ENCODE results near the gene FRAS1. TPM values are rescaled to one million over a fixed set of nuclear protein-coding genes. Genes with fewer than 3 reads are reported as not detected.

The FRAS1 gene
- total and polyA plus RNA-seq, 2 donors (not counting 1 experiment from before 2014, with no cell fraction given) = 0.03 to 0.12 TPM

GRCh38 chr4:78533854-78534253 is 476.7 kb downstream of the FRAS1 start:
- H3K27me3 Mint-ChIP-seq = peaks cover 3% of the 10 kb centered on the region
- no peak overlapping the region for H3K4me2 ChIP-seq (replicated peaks; ENCODE audit: low read depth, low read length, poor library complexity, severe bottlenecking)
- ChIA-PET CTCF (no interaction called here), POLR2A (no interaction called here)
- peaks cover 0 to 6% (median 0%) of the 10 kb centered on the region in 4 experiments for H3K27me3 ChIP-seq (replicated peaks in 1 of 4; ENCODE audit: control extremely low read depth in 1 of 4, control insufficient read depth in 3 of 4, insufficient read depth in 4 of 4, low read length in 3 of 4)
- H3K4me1 Mint-ChIP-seq = no peaks in the 10 kb centered on the region
- no peak overlapping the region for H3K27ac ChIP-seq (ENCODE audit: low read length in 2 of 2)
- intact Hi-C loops (cut with micrococcal nuclease) = no loop called here
- no peaks in the 10 kb centered on the region for H3K79me2 ChIP-seq (ENCODE audit: control insufficient read depth, insufficient read depth, low read length)
- no peak for TF ChIP-seq EZH2 (IDR thresholded peaks at IDR 0.05; ENCODE audit: borderline replicate concordance, insufficient read depth, low read depth, low read length, poor library complexity, severe bottlenecking)
- no peak for TF ChIP-seq CTCF (IDR thresholded peaks at IDR 0.05)
- ATAC-seq (ENCODE audit: low read depth) (no peak), DNase-seq (no peak)
- no peaks in the 10 kb centered on the region for H3K36me3 ChIP-seq (replicated peaks in 1 of 2; ENCODE audit: control extremely low read depth in 1 of 2, control insufficient read depth in 1 of 2, extremely low read depth in 1 of 2, insufficient read depth in 2 of 2, low read length in 1 of 2)
- no peak overlapping the region for H3K9ac ChIP-seq (ENCODE audit: low read length)
- peaks cover 0 to 1% (median 0%) of the 10 kb centered on the region in 3 donors for H3K9me3 ChIP-seq (ENCODE audit: control extremely low read depth in 1 of 3, control insufficient read depth in 2 of 3, insufficient read depth in 1 of 3, low read length in 2 of 3)
- H2AFZ ChIP-seq (ENCODE audit: insufficient read depth, low read depth, low read length, poor library complexity, severe bottlenecking) = no peak overlapping the region
- no peak overlapping the region for H3K4me3 Mint-ChIP-seq
- H4K20me1 ChIP-seq (ENCODE audit: control insufficient read depth, insufficient read depth, low read length, poor library complexity, severe bottlenecking) = no peaks in the 10 kb centered on the region
- no peaks in the 10 kb centered on the region for H3K9me3 Mint-ChIP-seq (ENCODE audit: insufficient read depth)
- no peaks in the 10 kb centered on the region for H3K4me1 ChIP-seq (ENCODE audit: control insufficient read depth in 2 of 2, insufficient read depth in 2 of 2, low read length in 2 of 2)
- H3K4me3 ChIP-seq (ENCODE audit: control extremely low read depth in 1 of 5, extremely low read depth in 1 of 5, insufficient read depth in 1 of 5, low read depth in 2 of 5, low read length in 4 of 5) = no peak overlapping the region
- H3K27ac Mint-ChIP-seq = no peak overlapping the region
- 85% methylated on average over 4 of the region's 5 CpGs for WGBS (ENCODE audit: insufficient coverage)

- 84% methylated on average over 3 of the region's 4 CpGs for WGBS (ENCODE audit: insufficient coverage)
- ChIA-PET POLR2A (no interaction called here), CTCF (no interaction called here)
- Histone ChIP-seq H3K9me3 (ENCODE audit: control extremely low read depth in 1 of 3, control insufficient read depth in 2 of 3, insufficient read depth in 1 of 3, low read length in 2 of 3) (peaks cover 0 to 1% (median 0%) of the 10 kb centered on the region in 3 donors), H3K4me3 (ENCODE audit: control extremely low read depth in 1 of 5, extremely low read depth in 1 of 5, insufficient read depth in 1 of 5, low read depth in 2 of 5, low read length in 4 of 5) (no peak overlapping the region), H3K4me2 (replicated peaks; ENCODE audit: low read depth, low read length, poor library complexity, severe bottlenecking) (no peak overlapping the region), H3K79me2 (ENCODE audit: control insufficient read depth, insufficient read depth, low read length) (no peaks in the 10 kb centered on the region), H4K20me1 (ENCODE audit: control insufficient read depth, insufficient read depth, low read length, poor library complexity, severe bottlenecking) (no peaks in the 10 kb centered on the region), H3K9ac (ENCODE audit: low read length) (no peak overlapping the region), H3K27ac (ENCODE audit: low read length in 2 of 2) (no peak overlapping the region), H2AFZ (ENCODE audit: insufficient read depth, low read depth, low read length, poor library complexity, severe bottlenecking) (no peak overlapping the region), H3K27me3 (replicated peaks in 1 of 4; ENCODE audit: control extremely low read depth in 1 of 4, control insufficient read depth in 3 of 4, insufficient read depth in 4 of 4, low read length in 3 of 4) (peaks cover 0 to 4% (median 0%) of the 10 kb centered on the region in 4 experiments), H3K4me1 (ENCODE audit: control insufficient read depth in 2 of 2, insufficient read depth in 2 of 2, low read length in 2 of 2) (no peaks in the 10 kb centered on the region), H3K36me3 (replicated peaks in 1 of 2; ENCODE audit: control extremely low read depth in 1 of 2, control insufficient read depth in 1 of 2, extremely low read depth in 1 of 2, insufficient read depth in 2 of 2, low read length in 1 of 2) (no peaks in the 10 kb centered on the region)
- Mint-ChIP-seq H3K27me3 (peaks cover 8% of the 10 kb centered on the region), H3K27ac (no peak overlapping the region), H3K4me3 (no peak overlapping the region), H3K4me1 (no peaks in the 10 kb centered on the region), H3K9me3 (ENCODE audit: insufficient read depth) (no peaks in the 10 kb centered on the region)
- intact Hi-C loops (cut with micrococcal nuclease) = no loop called here
- ATAC-seq (ENCODE audit: low read depth) (no peak), DNase-seq (no peak)
- TF ChIP-seq EZH2 (IDR thresholded peaks at IDR 0.05; ENCODE audit: borderline replicate concordance, insufficient read depth, low read depth, low read length, poor library complexity, severe bottlenecking) (no peak), CTCF (IDR thresholded peaks at IDR 0.05) (no peak)
Measured at GRCh38 chr4:78534286-78534955, 477.3 kb downstream of the FRAS1 start.
